PC-3 (cell line): Measurements from ENCODE around the gene SLC9A8. TPM values are rescaled to one million over a fixed set of nuclear protein-coding genes. Genes with fewer than 3 reads are reported as not detected.

Source experiments
- ATAC-seq: fragments of 200-7000 bp; cut with Tn5 transposase; 2 replicates; pipeline ENCODE4 v1.9.1; 2020; ENCODE audit warnings: mild to moderate bottlenecking, moderate library complexity
- BruUV-seq: library from RNA; stranded (reverse); fragments of 400-500 nt; replicated peaks from 2 replicates; lab custom pipeline; 2021; lab: Mats Ljungman, UMichigan
- CTCF ChIA-PET: fragments of 300-600 bp; sonication (Branson Sonifier 250); formaldehyde crosslinking; loops from one replicate; lab custom pipeline; 2022; ENCODE audit warnings: antibody characterized with exemption; lab: Charles Lee
- POLR2A ChIA-PET: fragments of 300-600 bp; sonication (Branson Sonifier 250); formaldehyde crosslinking; loops from one replicate; lab custom pipeline; 2022; ENCODE audit warnings: antibody characterized with exemption; ENCODE audit not compliant: unreplicated experiment; lab: Charles Lee
- DNase-seq: peaks from one replicate; pipeline ENCODE4 v3.0.0-alpha.2; 2015
- H2AFZ ChIP-seq: fragments of 300-600 bp; sonication (generic); 2 replicates; pipeline ENCODE4 v1.6.0; 2016; ENCODE audit warnings: antibody characterized with exemption, low read length
- H3F3A ChIP-seq: fragments of 300-600 bp; sonication (generic); one replicate; pipeline ENCODE4 v1.6.0; 2017; ENCODE audit warnings: antibody characterized with exemption, low read length, control low read depth, mild to moderate bottlenecking; ENCODE audit not compliant: unreplicated experiment
- H3K27ac ChIP-seq: fragments of 300-600 bp; sonication (generic); 2 replicates; pipeline ENCODE4 v1.5.1; 2016; ENCODE audit warnings: mild to moderate bottlenecking, low read length
- H3K27me3 ChIP-seq: fragments of 300-600 bp; sonication (generic); 2 replicates; pipeline ENCODE4 v1.6.1; 2016; ENCODE audit warnings: low read length, mixed read lengths
- H3K36me3 ChIP-seq: fragments of 300-600 bp; sonication (generic); 2 replicates; pipeline ENCODE4 v1.6.1; 2016; ENCODE audit warnings: low read depth, mixed run types, low read length, mixed read lengths
- H3K4me1 ChIP-seq: fragments of 300-600 bp; sonication (generic); 2 replicates; pipeline ENCODE4 v1.5.1; 2016; ENCODE audit warnings: low read length; ENCODE audit not compliant: insufficient read depth
- H3K4me2 ChIP-seq: fragments of 300-600 bp; sonication (generic); 2 replicates; pipeline ENCODE4 v1.6.0; 2016; ENCODE audit warnings: low read length
- H3K4me3 ChIP-seq: fragments of 300-600 bp; sonication (generic); 2 replicates; pipeline ENCODE4 v1.5.1; 2016; ENCODE audit warnings: mild to moderate bottlenecking, low read length, mixed read lengths
- H3K79me2 ChIP-seq: fragments of 300-600 bp; sonication (generic); 2 replicates; pipeline ENCODE4 v1.6.1; 2017; ENCODE audit warnings: low read length, mixed read lengths
- H3K9ac ChIP-seq: fragments of 300-600 bp; sonication (generic); 2 replicates; pipeline ENCODE4 v1.6.0; 2016; ENCODE audit warnings: mild to moderate bottlenecking, low read length
- H3K9me2 ChIP-seq: fragments of 300-600 bp; sonication (generic); replicated peaks from 2 replicates; pipeline ENCODE4 v1.6.1; 2016; ENCODE audit warnings: mixed run types, low read length, mixed read lengths
- H3K9me3 ChIP-seq: fragments of 300-600 bp; sonication (generic); 2 replicates; pipeline ENCODE4 v1.6.1; 2016; ENCODE audit warnings: low read length, mixed read lengths
- H4K20me1 ChIP-seq: fragments of 300-600 bp; sonication (generic); 2 replicates; pipeline ENCODE4 v1.6.1; 2016; ENCODE audit warnings: low read length, mixed read lengths
- CTCF ChIP-seq: fragments of 300-600 bp; sonication (generic); conservative IDR thresholded peaks from 2 replicates; pipeline ENCODE4 v1.5.1; 2017; ENCODE audit warnings: antibody characterized with exemption, low read depth, mild to moderate bottlenecking, low read length
- EZH2 ChIP-seq: fragments of 300-600 bp; sonication (generic); IDR thresholded peaks from one replicate; pipeline ENCODE4 v1.6.1; 2017; ENCODE audit warnings: antibody characterized with exemption, mild to moderate bottlenecking, low read length; ENCODE audit not compliant: unreplicated experiment
- EZH2phosphoT487 ChIP-seq: fragments of 300-600 bp; sonication (generic); IDR thresholded peaks from 2 replicates; pipeline ENCODE4 v1.6.1; 2018; ENCODE audit warnings: mild to moderate bottlenecking, antibody characterized with exemption, low read length, borderline replicate concordance
- intact Hi-C: fragments of 100-400 bp; cut with micrococcal nuclease; formaldehyde crosslinking; loops from 2 replicates; pipeline ENCODE4 v1.9.0; 2023
- total RNA-seq: library from RNA; depleted of rRNA; stranded (reverse); fragments of >200 nt; gene quantifications from 2 replicates; pipeline ENCODE4 v1.2.3, GENCODE V29; 2014

The SLC9A8 gene
- total RNA-seq, 1 experiment from 2014 or later: 13.1 TPM

DNA sequence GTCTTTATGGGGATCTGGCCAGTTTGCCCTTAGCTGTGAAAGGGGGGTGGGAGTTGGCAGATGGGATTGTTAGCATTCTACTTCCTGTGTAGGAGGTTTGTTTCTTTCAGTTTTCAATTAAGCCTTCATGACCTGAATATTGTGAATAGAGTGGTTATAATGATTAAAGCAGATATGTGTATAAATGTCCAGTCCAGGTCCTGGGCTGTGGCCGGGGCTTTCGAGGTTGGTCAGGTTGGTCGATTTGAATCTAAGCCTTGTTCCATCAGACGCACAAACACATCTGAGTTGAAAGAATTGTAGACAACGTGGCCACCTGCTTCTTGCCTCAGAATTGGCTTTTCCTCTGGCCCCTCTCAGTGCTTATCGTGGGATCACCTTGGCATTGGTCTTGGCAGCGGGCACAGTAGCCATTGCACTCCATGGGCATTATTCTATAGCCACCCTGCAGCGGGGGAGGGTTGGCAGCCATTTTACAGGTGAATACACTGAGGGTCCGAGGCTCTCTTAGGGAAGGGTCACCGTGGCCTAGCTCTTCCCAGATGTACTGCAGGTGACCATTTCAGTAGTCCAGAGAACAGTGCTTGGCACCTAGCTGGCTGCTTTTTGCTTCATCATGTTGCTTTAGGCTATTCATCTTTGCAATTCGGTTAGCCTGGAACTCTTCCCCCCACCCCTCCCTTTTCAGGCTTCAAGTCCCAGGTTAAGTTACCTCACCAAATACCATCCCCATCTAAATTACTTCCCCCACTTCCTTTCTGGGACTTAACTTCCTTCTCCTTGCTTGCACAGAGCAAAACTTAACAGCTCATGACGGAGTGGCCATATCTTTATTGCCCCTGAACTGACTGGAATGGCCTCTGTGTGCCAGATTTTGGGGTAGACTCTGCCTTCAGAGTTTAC is 124.7 kb downstream of the SLC9A8 start:
- Histone ChIP-seq H4K20me1 (peaks cover 13% of the 10 kb centered on the region), H3K27me3 (no peaks in the 10 kb centered on the region), H3F3A (no peaks in the 10 kb centered on the region), H3K4me2 (peak overlapping the region; percentile 90), H3K9me2 (no peaks in the 10 kb centered on the region), H3K4me1 (peaks cover 17% of the 10 kb centered on the region), H2AFZ (peak overlapping the region; percentile 74), H3K79me2 (peaks cover 61% of the 10 kb centered on the region), H3K27ac (peak overlapping the region; percentile 4), H3K4me3 (peak overlapping the region; percentile 91), H3K36me3 (peaks cover 29% of the 10 kb centered on the region), H3K9ac (peak overlapping the region; percentile 92), H3K9me3 (no peaks in the 10 kb centered on the region)
- BruUV-seq: TSS peak; percentile 49
- peak; percentile 28 for ATAC-seq
- no peak for TF ChIP-seq EZH2
- TF ChIP-seq CTCF: no peak
- TF ChIP-seq EZH2phosphoT487: no peak
- ChIA-PET CTCF (interaction anchor here (0.7 kb wide), 1 partner anchor 49 kb away, joined by 10 read pairs; no protein-coding TSS in a partner anchor), POLR2A (interaction anchor here (0.6 to 0.7 kb wide), 2 partner anchors 75 to 853 kb away, joined by 3 to 4 read pairs; no protein-coding TSS in a partner anchor)
- intact Hi-C loops: loop anchor here (2.0 kb wide), 1 partner anchor 14 kb away; no protein-coding TSS in a partner anchor
- peak; percentile 60 for DNase-seq

- peak overlapping the region; percentile 91 for H3K4me3 ChIP-seq
- H3K9ac ChIP-seq: peak overlapping the region; percentile 92; the same call in 1 of the 2 replicates
These were observed 125.8 kb downstream of the SLC9A8 start for GRCh38 chr20:49938173-49939163.

More at GRCh38 chr20:49938173-49939163, 125.8 kb downstream of the SLC9A8 start:
- DNase-seq (peak; percentile 40), ATAC-seq (no peak)
- Histone ChIP-seq H3F3A (no peaks in the 10 kb centered on the region), H3K36me3 (peaks cover 39% of the 10 kb centered on the region), H3K27ac (0 out of 2 replicates have a peak overlapping the region, but pooled peaks have one; percentile 4), H3K9me2 (no peaks in the 10 kb centered on the region), H3K9me3 (no peaks in the 10 kb centered on the region), H3K4me1 (peaks cover 17% of the 10 kb centered on the region), H3K4me2 (peak overlapping the region; percentile 90), H4K20me1 (peaks cover 13% of the 10 kb centered on the region), H3K79me2 (peaks cover 73% of the 10 kb centered on the region), H2AFZ (no peak overlapping the region), H3K27me3 (no peaks in the 10 kb centered on the region)
- BruUV-seq: no TSS peak
- ChIA-PET POLR2A (no interaction called here), CTCF (interaction anchor here (0.7 kb wide), 1 partner anchor 50 kb away, joined by 10 read pairs; no protein-coding TSS in a partner anchor)
- TF ChIP-seq EZH2 (no peak), EZH2phosphoT487 (no peak), CTCF (no peak)
- intact Hi-C loops: no loop called here
